Bronchial epithelial cell (primary cell): ENCODE measurements around the gene PDHA1. TPM values are rescaled to one million over a fixed set of nuclear protein-coding genes. Genes with fewer than 3 reads are reported as not detected.

ENCODE experiments used
- DNase-seq: peaks from one replicate; pipeline ENCODE4 v3.0.0-alpha.2; 2010; ENCODE audit warnings: low read depth
- FAIRE-seq: peaks from 2 replicates; lab custom pipeline; 2011; peaks lifted over from hg19 to GRCh38; lab: Jason Lieb, UNC
- H3K27me3 ChIP-seq: 2 replicates; pipeline ENCODE4 v1.5.1; 2011; ENCODE audit warnings: low read length; ENCODE audit not compliant: control insufficient read depth, insufficient read depth
- H3K36me3 ChIP-seq: 2 replicates; pipeline ENCODE4 v1.5.1; 2011; ENCODE audit warnings: low read length; ENCODE audit not compliant: control insufficient read depth, insufficient read depth
- H3K4me3 ChIP-seq: 2 replicates; pipeline ENCODE4 v1.5.1; 2011; ENCODE audit warnings: mild to moderate bottlenecking, low read depth, low read length, control low read depth
- total RNA-seq: library from RNA; depleted of rRNA; stranded (reverse); fragments of >200 nt; gene quantifications from 2 replicates; pipeline ENCODE4 v1.2.1, GENCODE V29; 2014
- TF ChIP-seq, protein P1 (sequence below): IDR thresholded peaks from 2 replicates; pipeline ENCODE4 v1.5.1; 2011; ENCODE audit warnings: mild to moderate bottlenecking, moderate library complexity, low read length, control low read depth, inconsistent platforms; ENCODE audit not compliant: insufficient read depth, severe bottlenecking

PDHA1 gene
- total RNA-seq, 1 donor from 2014 or later = 87.9 TPM

DNA sequence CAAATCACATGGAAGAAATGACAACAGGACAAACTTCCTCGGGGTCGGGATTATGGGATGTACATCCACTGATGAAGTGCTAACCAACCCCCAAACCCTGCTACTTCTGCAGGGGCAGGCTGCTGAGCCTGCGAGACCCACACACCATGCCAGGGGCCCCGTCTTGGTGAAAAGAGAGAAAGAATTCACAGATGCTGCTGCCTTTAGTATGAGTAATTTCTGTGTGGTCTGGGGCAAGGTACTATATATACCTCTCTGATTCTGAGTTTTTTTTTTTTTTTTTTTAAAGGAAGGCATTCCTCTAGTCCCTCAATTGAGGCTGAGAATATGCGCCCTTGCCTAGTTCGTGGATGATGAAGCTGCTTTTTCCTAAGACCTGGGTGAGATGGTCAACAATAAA lies 24.8 kb downstream of the PDHA1 start:
- Histone ChIP-seq H3K27me3 (no peaks in the 10 kb centered on the region), H3K36me3 (no peaks in the 10 kb centered on the region), H3K4me3 (no peak overlapping the region)
- DNase-seq = no peak
- TF ChIP-seq, protein P1, sequence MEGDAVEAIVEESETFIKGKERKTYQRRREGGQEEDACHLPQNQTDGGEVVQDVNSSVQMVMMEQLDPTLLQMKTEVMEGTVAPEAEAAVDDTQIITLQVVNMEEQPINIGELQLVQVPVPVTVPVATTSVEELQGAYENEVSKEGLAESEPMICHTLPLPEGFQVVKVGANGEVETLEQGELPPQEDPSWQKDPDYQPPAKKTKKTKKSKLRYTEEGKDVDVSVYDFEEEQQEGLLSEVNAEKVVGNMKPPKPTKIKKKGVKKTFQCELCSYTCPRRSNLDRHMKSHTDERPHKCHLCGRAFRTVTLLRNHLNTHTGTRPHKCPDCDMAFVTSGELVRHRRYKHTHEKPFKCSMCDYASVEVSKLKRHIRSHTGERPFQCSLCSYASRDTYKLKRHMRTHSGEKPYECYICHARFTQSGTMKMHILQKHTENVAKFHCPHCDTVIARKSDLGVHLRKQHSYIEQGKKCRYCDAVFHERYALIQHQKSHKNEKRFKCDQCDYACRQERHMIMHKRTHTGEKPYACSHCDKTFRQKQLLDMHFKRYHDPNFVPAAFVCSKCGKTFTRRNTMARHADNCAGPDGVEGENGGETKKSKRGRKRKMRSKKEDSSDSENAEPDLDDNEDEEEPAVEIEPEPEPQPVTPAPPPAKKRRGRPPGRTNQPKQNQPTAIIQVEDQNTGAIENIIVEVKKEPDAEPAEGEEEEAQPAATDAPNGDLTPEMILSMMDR = no peak
- no peak for FAIRE-seq

DNA sequence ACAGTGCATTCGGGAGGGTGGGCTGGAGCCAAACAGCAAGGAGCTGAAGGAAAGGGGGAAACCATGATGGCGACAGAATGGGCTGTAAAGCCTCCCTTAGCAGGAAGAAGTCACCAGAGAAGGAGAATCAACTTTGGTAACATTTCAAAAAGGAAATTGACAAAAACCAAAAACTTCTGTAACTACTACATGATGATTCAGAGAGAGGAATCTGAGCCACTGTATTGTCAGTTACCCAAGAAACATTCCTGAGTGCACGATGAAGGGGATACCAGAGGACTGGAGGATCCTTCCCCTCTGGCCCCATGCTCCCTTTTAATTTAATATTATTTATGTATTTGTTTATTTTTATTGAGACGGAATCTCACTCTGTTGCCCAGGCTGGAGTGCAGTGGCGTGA lies 26.3 kb downstream of the PDHA1 start:
- FAIRE-seq (no peak), DNase-seq (peak; percentile 6)
- Histone ChIP-seq H3K36me3 (no peaks in the 10 kb centered on the region), H3K27me3 (no peaks in the 10 kb centered on the region), H3K4me3 (no peak overlapping the region)
- TF ChIP-seq, protein P1 = no peak

DNA sequence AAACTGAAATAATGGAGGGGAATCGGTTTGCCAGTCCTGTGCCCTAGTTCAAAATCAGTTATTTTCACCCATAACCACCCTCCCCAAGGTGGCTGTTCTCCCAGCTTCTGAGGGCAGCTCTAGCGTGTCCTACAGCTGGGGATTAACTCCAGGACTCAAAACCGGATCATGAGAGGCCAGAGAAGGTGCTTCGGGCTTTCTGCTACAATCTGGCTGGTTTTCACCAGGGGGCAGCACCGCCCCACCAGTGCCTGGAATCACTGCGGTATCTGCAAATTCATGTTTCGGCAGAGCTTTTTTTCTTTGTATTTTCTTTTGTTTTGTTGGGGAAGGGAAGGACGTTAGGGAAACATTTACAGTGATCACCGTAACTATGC lies 28.4 kb downstream of the PDHA1 start:
- H3K36me3 ChIP-seq = no peaks in the 10 kb centered on the region
- TF ChIP-seq, protein P1 = peak; percentile 72
- DNase-seq (peak; percentile 52), FAIRE-seq (no peak)
- H3K4me3 ChIP-seq = peak overlapping the region; percentile 30
- H3K27me3 ChIP-seq = no peaks in the 10 kb centered on the region

DNA sequence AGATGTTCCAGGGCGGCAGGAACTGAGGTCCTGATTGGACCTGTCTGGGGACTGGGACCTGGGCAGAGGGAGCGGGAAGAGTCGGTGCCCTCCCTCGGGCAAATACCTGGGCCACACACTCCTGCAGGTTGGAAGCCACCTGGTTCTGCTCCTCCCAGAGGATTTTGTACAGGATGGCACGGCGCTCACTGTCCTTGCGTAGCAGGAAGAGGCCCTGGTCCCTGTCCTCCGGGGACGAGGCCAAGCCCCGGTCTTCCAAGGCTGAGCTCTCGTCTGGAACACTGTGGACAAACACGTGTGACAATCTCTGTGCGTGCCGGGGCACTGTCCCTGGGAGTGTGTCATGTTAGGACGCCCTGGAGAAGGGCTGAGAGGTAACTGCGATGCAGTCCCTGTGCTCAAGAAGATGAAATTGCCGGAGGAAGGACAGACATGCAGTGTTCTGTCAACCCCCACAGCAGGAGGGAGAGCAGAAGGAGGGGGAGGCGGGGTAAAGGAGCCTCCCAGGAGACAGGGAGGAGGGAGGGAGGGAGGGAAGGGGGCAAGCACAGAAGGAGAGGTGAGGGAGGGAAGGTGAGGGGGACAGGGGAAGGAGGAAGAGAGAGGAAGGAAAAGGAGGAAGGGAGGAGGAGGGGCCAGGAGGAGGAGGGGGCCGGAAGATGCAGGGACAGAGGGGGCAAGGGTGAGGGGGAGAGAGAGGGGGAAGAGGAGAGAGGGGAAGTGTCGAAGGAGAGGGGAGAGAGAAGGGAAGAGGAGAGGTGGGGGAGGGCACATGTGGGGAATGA lies 29.0 kb downstream of the PDHA1 start:
- Histone ChIP-seq H3K27me3 (no peaks in the 10 kb centered on the region), H3K4me3 (peak overlapping the region; percentile 30), H3K36me3 (no peaks in the 10 kb centered on the region)
- TF ChIP-seq, protein P1 = no peak
- FAIRE-seq (no peak), DNase-seq (no peak)

DNA sequence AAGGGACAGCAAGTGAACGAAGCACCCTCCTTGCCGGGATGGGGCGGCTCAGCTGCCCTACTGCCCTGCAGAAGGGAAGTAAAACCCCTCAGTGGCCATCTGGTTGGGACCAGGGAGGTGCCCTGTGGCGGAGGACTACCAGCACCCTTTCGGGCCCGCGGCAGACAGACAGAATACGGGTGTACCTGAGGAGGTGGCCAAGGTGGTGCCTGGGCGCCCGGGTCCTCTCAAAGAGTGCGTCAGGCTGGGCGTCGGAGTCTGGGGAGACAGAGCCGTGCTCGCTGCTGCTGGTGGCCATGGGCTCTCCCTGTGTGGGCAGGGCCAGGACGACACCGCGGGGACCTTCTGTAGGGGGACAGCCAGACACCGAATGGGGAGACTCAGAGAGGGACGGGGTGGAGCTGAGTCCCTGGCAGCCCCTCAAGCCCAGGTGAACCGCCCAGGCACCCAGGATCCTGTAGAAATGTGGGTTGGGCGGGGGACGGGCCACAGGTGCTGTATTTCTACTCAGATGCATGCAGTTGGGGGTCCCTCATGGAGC lies 29.7 kb downstream of the PDHA1 start:
- FAIRE-seq (no peak), DNase-seq (no peak)
- Histone ChIP-seq H3K27me3 (no peaks in the 10 kb centered on the region), H3K36me3 (no peaks in the 10 kb centered on the region), H3K4me3 (no peak overlapping the region)
- TF ChIP-seq, protein P1 = no peak
